ENCODE data around the gene TMEM263.
"Not testable (repeated sequence)": the region's sequence is repeated elsewhere in the genome, so short reads cannot be mapped to it uniquely, and the experiment has no call there.

Gene TMEM263

GRCh38 chr12:106919910-106920544, 35.7 kb upstream of the TMEM263 start:
- H3K4me3 ChIP-seq (ENCODE audit: control insufficient read depth, low read depth, low read length), result no peak overlapping the region
- TF ChIP-seq CTCF (conservative IDR thresholded peaks at IDR 0.05; ENCODE audit: control insufficient read depth, insufficient read depth, low read depth, low read length), result peak; percentile 68
- peak; percentile 64 for DNase-seq (ENCODE audit: low read depth)

- not testable (repeated sequence) for DNase-seq (ENCODE audit: low read depth); H3K4me3 ChIP-seq (ENCODE audit: control insufficient read depth, low read depth, low read length)
These were observed 33.7 kb upstream of the TMEM263 start for GRCh38 chr12:106921976-106922375.

- DNase-seq (ENCODE audit: low read depth); H3K4me3 ChIP-seq (ENCODE audit: control insufficient read depth, low read depth, low read length): not testable (repeated sequence)
These were observed 32.1 kb upstream of the TMEM263 start for GRCh38 chr12:106923594-106923993.

GRCh38 chr12:106924268-106924861, 31.3 kb upstream of the TMEM263 start:
- DNase-seq (ENCODE audit: low read depth), result no peak
- no peak for TF ChIP-seq CTCF (conservative IDR thresholded peaks at IDR 0.05; ENCODE audit: control insufficient read depth, insufficient read depth, low read depth, low read length)
- H3K4me3 ChIP-seq (ENCODE audit: control insufficient read depth, low read depth, low read length), result no peak overlapping the region

GRCh38 chr12:106926657-106927056, 29.1 kb upstream of the TMEM263 start:
- no peak for DNase-seq (ENCODE audit: low read depth)
- no peak for TF ChIP-seq CTCF (conservative IDR thresholded peaks at IDR 0.05; ENCODE audit: control insufficient read depth, insufficient read depth, low read depth, low read length)
- H3K4me3 ChIP-seq (ENCODE audit: control insufficient read depth, low read depth, low read length), result no peak overlapping the region

- no peak overlapping the region for H3K4me3 ChIP-seq (ENCODE audit: control insufficient read depth, low read depth, low read length)
- DNase-seq (ENCODE audit: low read depth), result no peak
- no peak for TF ChIP-seq CTCF (conservative IDR thresholded peaks at IDR 0.05; ENCODE audit: control insufficient read depth, insufficient read depth, low read depth, low read length)
These were observed 21.4 kb upstream of the TMEM263 start for GRCh38 chr12:106934277-106934676.

GRCh38 chr12:106941481-106942156, 14.1 kb upstream of the TMEM263 start:
- no peak for DNase-seq (ENCODE audit: low read depth)
- H3K4me3 ChIP-seq (ENCODE audit: control insufficient read depth, low read depth, low read length), result no peak overlapping the region

More at GRCh38 chr12:106941481-106942156, 14.1 kb upstream of the TMEM263 start:
- TF ChIP-seq CTCF (conservative IDR thresholded peaks at IDR 0.05; ENCODE audit: control insufficient read depth, insufficient read depth, low read depth, low read length), result no peak
